GM23338 (cell line): Measurements from ENCODE around the gene CXCL9. TPM values are rescaled to one million over a fixed set of nuclear protein-coding genes. Genes with fewer than 3 reads are reported as not detected.

Experiments
- ATAC-seq: fragments of 200-7000 bp; cut with Tn5 transposase; 3 replicates; pipeline ENCODE4 v1.9.1; 2020
- DNase-seq: peaks from one replicate; pipeline ENCODE4 v3.0.0-alpha.2; 2015; ENCODE audit warnings: low spot score
- H2AFZ ChIP-seq: fragments of 200-600 bp; sonication (generic); 2 replicates; pipeline ENCODE4 v1.8.0; 2016; ENCODE audit warnings: antibody characterized with exemption, mild to moderate bottlenecking, moderate library complexity
- H3F3A ChIP-seq: fragments of 200-600 bp; sonication (generic); replicated peaks from 2 replicates; pipeline ENCODE4 v1.8.0; 2017; ENCODE audit warnings: antibody characterized with exemption, mixed run types, low read depth
- H3K27ac ChIP-seq: fragments of 200-600 bp; sonication (generic); 2 replicates; pipeline ENCODE4 v1.6.1; 2016; ENCODE audit warnings: low read depth
- H3K27me3 ChIP-seq: fragments of 200-600 bp; sonication (generic); 2 replicates; pipeline ENCODE4 v1.8.0; 2016; ENCODE audit warnings: mild to moderate bottlenecking, mixed run types, moderate library complexity; ENCODE audit not compliant: insufficient read depth
- H3K36me3 ChIP-seq: fragments of 200-600 bp; sonication (generic); 2 replicates; pipeline ENCODE4 v1.8.0; 2016; ENCODE audit warnings: mild to moderate bottlenecking; ENCODE audit not compliant: insufficient read depth
- H3K4me1 ChIP-seq: fragments of 200-600 bp; sonication (generic); 2 replicates; pipeline ENCODE4 v1.8.0; 2016; ENCODE audit warnings: mild to moderate bottlenecking, moderate library complexity; ENCODE audit not compliant: insufficient read depth
- H3K4me2 ChIP-seq: fragments of 200-600 bp; sonication (generic); 2 replicates; pipeline ENCODE4 v1.7.1; 2017; ENCODE audit warnings: mixed run types
- H3K4me3 ChIP-seq: fragments of 200-600 bp; sonication (generic); 2 replicates; pipeline ENCODE4 v1.6.1; 2016; ENCODE audit warnings: mixed run types
- H3K79me2 ChIP-seq: fragments of 200-600 bp; sonication (generic); replicated peaks from 2 replicates; pipeline ENCODE4 v1.8.0; 2017; ENCODE audit warnings: mild to moderate bottlenecking; ENCODE audit not compliant: insufficient read depth
- H3K9me2 ChIP-seq: fragments of 200-600 bp; sonication (generic); 2 replicates; pipeline ENCODE4 v1.8.0; 2017; ENCODE audit not compliant: insufficient read depth
- H4K20me1 ChIP-seq: fragments of 200-600 bp; sonication (generic); replicated peaks from 2 replicates; pipeline ENCODE4 v1.8.0; 2017; ENCODE audit warnings: mild to moderate bottlenecking; ENCODE audit not compliant: insufficient read depth
- H3K27ac Mint-ChIP-seq: 2 replicates; pipeline ENCODE4 v1.8.0; 2020; ENCODE audit warnings: inconsistent platforms, mild to moderate bottlenecking, moderate library complexity, mixed read lengths
- H3K27me3 Mint-ChIP-seq: 3 replicates; pipeline ENCODE4 v1.8.0; 2022; ENCODE audit warnings: low read depth, mild to moderate bottlenecking, moderate library complexity, mixed read lengths, inconsistent platforms; ENCODE audit not compliant: insufficient read depth, poor library complexity
- H3K36me3 Mint-ChIP-seq: 3 replicates; pipeline ENCODE4 v1.8.0; 2021; ENCODE audit warnings: low read depth, mild to moderate bottlenecking, inconsistent platforms, moderate library complexity, mixed read lengths
- H3K4me1 Mint-ChIP-seq: 3 replicates; pipeline ENCODE4 v1.8.0; 2020; ENCODE audit warnings: mild to moderate bottlenecking, inconsistent platforms, mixed read lengths
- H3K4me3 Mint-ChIP-seq: 3 replicates; pipeline ENCODE4 v1.8.0; 2021; ENCODE audit warnings: moderate library complexity, mild to moderate bottlenecking, inconsistent platforms, mixed read lengths
- H3K9me3 Mint-ChIP-seq: 3 replicates; pipeline ENCODE4 v1.8.0; 2020; ENCODE audit warnings: moderate library complexity, mild to moderate bottlenecking, inconsistent platforms, mixed read lengths
- CREB1 ChIP-seq: fragments of 250-450 bp; sonication (Bioruptor Pico); IDR thresholded peaks from 2 replicates; pipeline ENCODE4 v1.5.0; 2020; ENCODE audit warnings: low read depth, mild to moderate bottlenecking, moderate library complexity
- EZH2 ChIP-seq: fragments of 200-600 bp; sonication (generic); IDR thresholded peaks from one replicate; pipeline ENCODE4 v1.8.0; 2017; ENCODE audit warnings: antibody characterized with exemption, mild to moderate bottlenecking, low read depth; ENCODE audit not compliant: unreplicated experiment
- EZH2phosphoT487 ChIP-seq: fragments of 200-600 bp; sonication (generic); IDR thresholded peaks from one replicate; pipeline ENCODE4 v1.8.1; 2018; ENCODE audit warnings: antibody characterized with exemption; ENCODE audit not compliant: unreplicated experiment
- JUNB ChIP-seq: IDR thresholded peaks from one replicate; pipeline ENCODE4 v1.6.1; 2016; ENCODE audit warnings: antibody characterized with exemption; ENCODE audit not compliant: unreplicated experiment
- NANOG ChIP-seq: IDR thresholded peaks from 2 replicates; pipeline ENCODE4 v1.6.1; 2016; ENCODE audit warnings: antibody characterized with exemption, borderline replicate concordance
- POLR2AphosphoS5 ChIP-seq: IDR thresholded peaks from 2 replicates; pipeline ENCODE4 v1.6.1; 2016; ENCODE audit warnings: antibody characterized with exemption, low read depth
- STAT1 ChIP-seq: IDR thresholded peaks from one replicate; pipeline ENCODE4 v1.6.1; 2016; ENCODE audit warnings: antibody characterized with exemption; ENCODE audit not compliant: unreplicated experiment
- ZNF114 ChIP-seq: fragments of 250-450 bp; sonication (Bioruptor Pico); IDR thresholded peaks from 2 replicates; pipeline ENCODE4 v1.5.0; 2020; ENCODE audit warnings: mild to moderate bottlenecking, moderate library complexity
- ZNF331 ChIP-seq: fragments of 250-450 bp; sonication (Bioruptor Pico); IDR thresholded peaks from 2 replicates; pipeline ENCODE4 v1.5.0; 2020; ENCODE audit warnings: low read depth, mild to moderate bottlenecking, moderate library complexity
- polyA plus RNA-seq: library from polyadenylated mRNA; unstranded; fragments of >200 nt; fragmentation: Nextera tagmentation; extraction: Ambion mirVana; gene quantifications from 2 replicates; pipeline ENCODE4 v1.2.1, GENCODE V29; 2016
- total RNA-seq: library from RNA; depleted of rRNA; stranded (reverse); fragments of >200 nt; shearing (Covaris generic); gene quantifications from 2 replicates; pipeline ENCODE4 v1.2.3, GENCODE V29; 2014
- TF ChIP-seq, protein P1 (sequence below), 2 experiments: fragments of 200-600 bp in 1 of 2; sonication (generic) in 1 of 2; conservative IDR thresholded peaks; 2 replicates each; pipeline versions ENCODE4 v1.5.1 to v1.6.1; 2016 to 2017; ENCODE audit warnings: antibody characterized with exemption in 2 of 2, low read depth in 2 of 2, mild to moderate bottlenecking in 2 of 2, moderate library complexity in 1 of 2
- TF ChIP-seq, protein P2 (sequence below): IDR thresholded peaks from 2 replicates; pipeline ENCODE4 v1.6.1; 2016; ENCODE audit warnings: antibody characterized with exemption
- TF ChIP-seq, protein P3 (sequence below): IDR thresholded peaks from one replicate; pipeline ENCODE4 v1.6.1; 2018; ENCODE audit warnings: antibody characterized with exemption; ENCODE audit not compliant: unreplicated experiment

CXCL9 gene
- total and polyA plus RNA-seq, 2 experiments from 2014 or later: not detected

DNA sequence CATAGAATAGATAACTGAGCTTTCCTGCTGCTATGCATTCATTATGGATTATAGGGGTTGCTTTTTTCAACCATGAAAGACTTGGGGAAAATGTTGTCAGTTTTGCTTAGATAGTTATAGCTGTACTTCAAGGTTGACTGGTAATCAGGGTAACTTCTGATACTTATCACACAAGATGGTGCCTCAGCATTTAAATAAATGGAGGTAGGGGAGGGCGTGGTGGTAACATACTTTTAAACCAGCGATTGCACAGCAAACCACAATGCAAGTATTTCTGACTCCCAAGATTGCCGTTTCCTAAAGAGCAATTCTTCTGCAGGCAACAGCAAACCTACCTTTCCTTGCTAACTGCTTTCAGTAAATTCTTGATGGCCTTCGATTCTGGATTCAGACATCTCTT, 14.7 kb upstream of the CXCL9 start (continued):
- TF ChIP-seq ZNF114 (CRISPR knock-in tag): no peak
- no peak for TF ChIP-seq EZH2phosphoT487
- no peak for TF ChIP-seq EZH2
- no peak for TF ChIP-seq STAT1
- no peak for TF ChIP-seq NANOG
- no peak for TF ChIP-seq JUNB
- TF ChIP-seq, protein P1, sequence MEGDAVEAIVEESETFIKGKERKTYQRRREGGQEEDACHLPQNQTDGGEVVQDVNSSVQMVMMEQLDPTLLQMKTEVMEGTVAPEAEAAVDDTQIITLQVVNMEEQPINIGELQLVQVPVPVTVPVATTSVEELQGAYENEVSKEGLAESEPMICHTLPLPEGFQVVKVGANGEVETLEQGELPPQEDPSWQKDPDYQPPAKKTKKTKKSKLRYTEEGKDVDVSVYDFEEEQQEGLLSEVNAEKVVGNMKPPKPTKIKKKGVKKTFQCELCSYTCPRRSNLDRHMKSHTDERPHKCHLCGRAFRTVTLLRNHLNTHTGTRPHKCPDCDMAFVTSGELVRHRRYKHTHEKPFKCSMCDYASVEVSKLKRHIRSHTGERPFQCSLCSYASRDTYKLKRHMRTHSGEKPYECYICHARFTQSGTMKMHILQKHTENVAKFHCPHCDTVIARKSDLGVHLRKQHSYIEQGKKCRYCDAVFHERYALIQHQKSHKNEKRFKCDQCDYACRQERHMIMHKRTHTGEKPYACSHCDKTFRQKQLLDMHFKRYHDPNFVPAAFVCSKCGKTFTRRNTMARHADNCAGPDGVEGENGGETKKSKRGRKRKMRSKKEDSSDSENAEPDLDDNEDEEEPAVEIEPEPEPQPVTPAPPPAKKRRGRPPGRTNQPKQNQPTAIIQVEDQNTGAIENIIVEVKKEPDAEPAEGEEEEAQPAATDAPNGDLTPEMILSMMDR (conservative IDR thresholded peaks at IDR 0.05; ENCODE audit: low read depth in 2 of 2): no peak
- TF ChIP-seq CREB1 (CRISPR knock-in tag): no peak
- TF ChIP-seq POLR2AphosphoS5: no peak
- TF ChIP-seq, protein P2, sequence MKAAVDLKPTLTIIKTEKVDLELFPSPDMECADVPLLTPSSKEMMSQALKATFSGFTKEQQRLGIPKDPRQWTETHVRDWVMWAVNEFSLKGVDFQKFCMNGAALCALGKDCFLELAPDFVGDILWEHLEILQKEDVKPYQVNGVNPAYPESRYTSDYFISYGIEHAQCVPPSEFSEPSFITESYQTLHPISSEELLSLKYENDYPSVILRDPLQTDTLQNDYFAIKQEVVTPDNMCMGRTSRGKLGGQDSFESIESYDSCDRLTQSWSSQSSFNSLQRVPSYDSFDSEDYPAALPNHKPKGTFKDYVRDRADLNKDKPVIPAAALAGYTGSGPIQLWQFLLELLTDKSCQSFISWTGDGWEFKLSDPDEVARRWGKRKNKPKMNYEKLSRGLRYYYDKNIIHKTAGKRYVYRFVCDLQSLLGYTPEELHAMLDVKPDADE: no peak
- TF ChIP-seq ZNF331 (CRISPR knock-in tag): no peak
- TF ChIP-seq, protein P3, sequence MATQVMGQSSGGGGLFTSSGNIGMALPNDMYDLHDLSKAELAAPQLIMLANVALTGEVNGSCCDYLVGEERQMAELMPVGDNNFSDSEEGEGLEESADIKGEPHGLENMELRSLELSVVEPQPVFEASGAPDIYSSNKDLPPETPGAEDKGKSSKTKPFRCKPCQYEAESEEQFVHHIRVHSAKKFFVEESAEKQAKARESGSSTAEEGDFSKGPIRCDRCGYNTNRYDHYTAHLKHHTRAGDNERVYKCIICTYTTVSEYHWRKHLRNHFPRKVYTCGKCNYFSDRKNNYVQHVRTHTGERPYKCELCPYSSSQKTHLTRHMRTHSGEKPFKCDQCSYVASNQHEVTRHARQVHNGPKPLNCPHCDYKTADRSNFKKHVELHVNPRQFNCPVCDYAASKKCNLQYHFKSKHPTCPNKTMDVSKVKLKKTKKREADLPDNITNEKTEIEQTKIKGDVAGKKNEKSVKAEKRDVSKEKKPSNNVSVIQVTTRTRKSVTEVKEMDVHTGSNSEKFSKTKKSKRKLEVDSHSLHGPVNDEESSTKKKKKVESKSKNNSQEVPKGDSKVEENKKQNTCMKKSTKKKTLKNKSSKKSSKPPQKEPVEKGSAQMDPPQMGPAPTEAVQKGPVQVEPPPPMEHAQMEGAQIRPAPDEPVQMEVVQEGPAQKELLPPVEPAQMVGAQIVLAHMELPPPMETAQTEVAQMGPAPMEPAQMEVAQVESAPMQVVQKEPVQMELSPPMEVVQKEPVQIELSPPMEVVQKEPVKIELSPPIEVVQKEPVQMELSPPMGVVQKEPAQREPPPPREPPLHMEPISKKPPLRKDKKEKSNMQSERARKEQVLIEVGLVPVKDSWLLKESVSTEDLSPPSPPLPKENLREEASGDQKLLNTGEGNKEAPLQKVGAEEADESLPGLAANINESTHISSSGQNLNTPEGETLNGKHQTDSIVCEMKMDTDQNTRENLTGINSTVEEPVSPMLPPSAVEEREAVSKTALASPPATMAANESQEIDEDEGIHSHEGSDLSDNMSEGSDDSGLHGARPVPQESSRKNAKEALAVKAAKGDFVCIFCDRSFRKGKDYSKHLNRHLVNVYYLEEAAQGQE: no peak

DNA sequence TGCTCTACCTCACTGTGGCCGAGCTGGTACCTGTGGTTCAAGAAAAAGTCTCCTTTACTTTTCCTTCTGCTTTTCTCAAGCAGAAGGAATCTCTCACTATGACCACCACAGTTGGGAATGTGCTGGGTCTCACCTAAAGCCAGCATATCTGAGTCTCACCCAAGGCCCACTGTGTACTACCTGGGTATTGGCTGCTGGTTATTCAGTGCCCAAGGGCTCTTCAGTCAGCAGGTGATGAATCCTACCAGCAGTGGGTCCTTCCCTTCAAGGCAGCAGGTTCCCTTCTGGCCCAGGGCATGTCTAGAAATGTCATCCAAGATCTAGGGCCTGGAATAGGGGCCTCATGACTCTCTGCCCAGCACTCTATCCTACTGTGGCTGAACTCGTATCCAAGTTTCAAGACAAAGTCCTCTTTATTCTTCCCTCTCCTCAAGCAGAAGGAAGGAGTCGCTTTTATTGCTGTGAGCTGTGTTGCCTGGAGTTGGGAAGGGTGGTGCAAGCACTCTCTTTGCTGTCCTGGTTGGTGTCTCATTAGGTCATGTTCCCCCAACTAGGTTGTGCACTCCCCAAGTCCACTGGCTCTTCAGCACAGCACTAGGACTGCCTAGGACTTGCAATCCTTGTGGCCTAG, 9.9 kb upstream of the CXCL9 start:
- Mint-ChIP-seq H3K36me3 (no peaks in the 10 kb centered on the region), H3K9me3 (no peaks in the 10 kb centered on the region), H3K4me1 (peaks cover 16% of the 10 kb centered on the region), H3K27me3 (peaks cover 3% of the 10 kb centered on the region), H3K27ac (no peak overlapping the region), H3K4me3 (no peak overlapping the region)
- Histone ChIP-seq H3K4me1 (peaks cover 10% of the 10 kb centered on the region), H4K20me1 (no peaks in the 10 kb centered on the region), H3K9me2 (no peaks in the 10 kb centered on the region), H3K27ac (no peak overlapping the region), H3F3A (no peaks in the 10 kb centered on the region), H2AFZ (no peak overlapping the region), H3K27me3 (no peaks in the 10 kb centered on the region), H3K36me3 (no peaks in the 10 kb centered on the region), H3K4me3 (no peak overlapping the region), H3K4me2 (no peak overlapping the region), H3K79me2 (no peaks in the 10 kb centered on the region)
- TF ChIP-seq ZNF114 (CRISPR knock-in tag) (no peak), ZNF331 (CRISPR knock-in tag) (no peak), POLR2AphosphoS5 (no peak), EZH2 (no peak)
- TF ChIP-seq, protein P1 (conservative IDR thresholded peaks at IDR 0.05; ENCODE audit: low read depth in 2 of 2): no peak
- ATAC-seq (no peak), DNase-seq (no peak)
